Measurements from ENCODE around the gene ARHGAP25.

ARHGAP25 gene

DNA sequence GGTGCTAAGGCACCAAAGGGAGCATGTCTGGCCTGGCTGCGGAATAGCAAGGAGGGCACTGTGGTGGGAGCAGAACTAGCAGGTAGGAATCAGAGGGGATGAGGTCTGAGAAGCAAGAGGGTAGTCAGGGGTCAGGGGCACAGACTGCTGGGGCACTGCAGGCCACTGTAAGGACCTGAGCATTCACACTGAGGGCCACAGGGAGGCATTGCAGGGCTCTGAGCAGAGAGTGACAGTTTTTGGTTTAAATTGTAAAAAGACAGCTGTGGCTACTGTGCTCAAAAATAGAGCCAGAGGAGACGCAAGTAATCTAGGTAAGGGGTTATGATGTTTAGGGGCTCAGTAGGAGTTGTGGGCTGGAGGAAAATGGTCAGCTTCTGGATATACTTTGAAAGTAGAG is 41.5 kb downstream of the ARHGAP25 start:
- no peak overlapping the region for H3K4me3 ChIP-seq (ENCODE audit: low read depth, low read length)
- no peak for DNase-seq (ENCODE audit: low read depth)
- TF ChIP-seq, protein P1, sequence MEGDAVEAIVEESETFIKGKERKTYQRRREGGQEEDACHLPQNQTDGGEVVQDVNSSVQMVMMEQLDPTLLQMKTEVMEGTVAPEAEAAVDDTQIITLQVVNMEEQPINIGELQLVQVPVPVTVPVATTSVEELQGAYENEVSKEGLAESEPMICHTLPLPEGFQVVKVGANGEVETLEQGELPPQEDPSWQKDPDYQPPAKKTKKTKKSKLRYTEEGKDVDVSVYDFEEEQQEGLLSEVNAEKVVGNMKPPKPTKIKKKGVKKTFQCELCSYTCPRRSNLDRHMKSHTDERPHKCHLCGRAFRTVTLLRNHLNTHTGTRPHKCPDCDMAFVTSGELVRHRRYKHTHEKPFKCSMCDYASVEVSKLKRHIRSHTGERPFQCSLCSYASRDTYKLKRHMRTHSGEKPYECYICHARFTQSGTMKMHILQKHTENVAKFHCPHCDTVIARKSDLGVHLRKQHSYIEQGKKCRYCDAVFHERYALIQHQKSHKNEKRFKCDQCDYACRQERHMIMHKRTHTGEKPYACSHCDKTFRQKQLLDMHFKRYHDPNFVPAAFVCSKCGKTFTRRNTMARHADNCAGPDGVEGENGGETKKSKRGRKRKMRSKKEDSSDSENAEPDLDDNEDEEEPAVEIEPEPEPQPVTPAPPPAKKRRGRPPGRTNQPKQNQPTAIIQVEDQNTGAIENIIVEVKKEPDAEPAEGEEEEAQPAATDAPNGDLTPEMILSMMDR (IDR thresholded peaks at IDR 0.05; ENCODE audit: low read depth, low read length, missing control alignments) = no peak

DNA sequence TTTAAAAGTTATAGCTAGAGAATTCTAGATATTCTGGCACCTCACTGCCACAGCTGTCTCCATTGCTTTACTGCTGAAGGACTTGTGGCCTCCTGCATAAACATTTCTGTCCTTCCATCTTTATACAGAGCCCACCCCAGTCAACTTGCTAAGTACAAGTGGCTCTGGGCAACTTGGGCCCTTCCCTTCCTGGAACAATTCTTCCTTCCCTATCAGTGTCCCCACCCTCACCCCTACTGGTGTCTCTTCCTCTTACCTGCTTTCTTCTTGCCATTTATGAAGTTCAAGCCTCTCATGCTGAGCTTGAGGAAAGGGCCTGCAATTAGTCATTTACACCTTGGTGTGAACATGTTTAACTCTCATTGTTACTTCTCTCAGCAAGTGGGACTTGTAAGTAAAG is 45.0 kb downstream of the ARHGAP25 start:
- TF ChIP-seq, protein P1 (IDR thresholded peaks at IDR 0.05; ENCODE audit: low read depth, low read length, missing control alignments) = no peak
- no peak overlapping the region for H3K4me3 ChIP-seq (ENCODE audit: low read depth, low read length)
- no peak for DNase-seq (ENCODE audit: low read depth)
- in situ Hi-C loops (cut with HindIII; ENCODE audit: low sequenced_read_pairs) = no loop called here

More for the DNA sequence above, 41.5 kb downstream of the ARHGAP25 start:
- in situ Hi-C loops (cut with HindIII; ENCODE audit: low sequenced_read_pairs) = no loop called here

DNA sequence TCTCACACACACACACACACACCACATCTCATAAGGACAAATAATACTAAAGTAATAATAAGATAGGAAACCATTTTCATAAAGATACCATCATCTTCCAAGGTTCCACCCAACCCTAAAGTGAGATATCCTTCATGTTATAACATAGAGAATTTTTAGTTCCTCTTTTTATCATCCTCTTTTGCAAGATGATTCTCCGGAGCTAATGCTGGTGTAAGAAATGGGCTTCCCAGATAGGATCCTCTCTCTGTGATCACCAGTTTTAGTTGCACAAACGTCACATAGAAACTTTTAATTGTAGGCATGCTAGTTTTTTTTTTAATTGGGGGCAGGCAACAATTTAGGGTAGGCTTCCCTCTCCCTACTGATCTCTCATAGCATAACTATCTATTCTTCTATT is 49.6 kb downstream of the ARHGAP25 start:
- H3K4me3 ChIP-seq (ENCODE audit: low read depth, low read length) = no peak overlapping the region
- DNase-seq (ENCODE audit: low read depth) = no peak
- in situ Hi-C loops (cut with HindIII; ENCODE audit: low sequenced_read_pairs) = no loop called here
- TF ChIP-seq, protein P1 (IDR thresholded peaks at IDR 0.05; ENCODE audit: low read depth, low read length, missing control alignments) = no peak

DNA sequence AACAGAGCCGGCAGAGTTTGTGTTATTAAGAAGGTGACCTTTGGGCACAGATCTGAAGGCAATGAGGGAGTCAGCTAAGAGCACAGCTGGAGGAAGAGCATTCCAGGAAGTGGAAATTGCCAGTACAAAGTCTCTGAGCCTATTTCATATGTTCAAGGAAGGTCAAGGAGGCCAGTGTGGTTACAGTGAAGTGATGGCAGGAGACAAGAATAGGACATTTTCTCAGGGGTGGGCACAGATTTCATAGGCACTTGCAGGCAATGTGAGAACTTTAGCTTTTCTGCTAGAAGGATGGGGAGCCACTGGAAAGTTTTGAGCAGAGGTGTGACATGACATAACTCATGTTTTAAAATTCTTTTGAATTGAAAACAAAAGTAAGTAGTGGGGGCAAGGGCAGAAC is 50.3 kb downstream of the ARHGAP25 start:
- DNase-seq (ENCODE audit: low read depth) = no peak
- TF ChIP-seq, protein P1 (IDR thresholded peaks at IDR 0.05; ENCODE audit: low read depth, low read length, missing control alignments) = no peak
- no peak overlapping the region for H3K4me3 ChIP-seq (ENCODE audit: low read depth, low read length)
- in situ Hi-C loops (cut with HindIII; ENCODE audit: low sequenced_read_pairs) = no loop called here

DNA sequence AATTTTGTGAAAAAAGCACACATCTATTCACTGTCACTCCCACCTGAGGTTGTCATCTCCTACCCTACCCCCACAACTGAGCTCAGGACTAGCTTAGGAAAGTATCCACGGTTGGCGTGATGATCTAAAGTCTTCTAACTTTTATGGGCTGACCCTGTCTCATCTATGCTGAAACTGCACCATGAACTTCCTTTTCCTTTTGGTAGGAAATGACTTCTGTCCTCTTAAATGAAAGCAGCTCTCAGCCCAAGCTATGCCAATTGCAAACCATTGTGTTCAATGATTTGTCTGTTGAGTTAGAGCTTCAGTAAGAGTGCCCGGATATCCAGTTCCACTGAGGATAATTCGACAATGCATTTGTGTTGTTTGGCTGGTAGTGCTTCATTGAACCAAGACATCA is 52.7 kb downstream of the ARHGAP25 start:
- no peak overlapping the region for H3K4me3 ChIP-seq (ENCODE audit: low read depth, low read length)
- DNase-seq (ENCODE audit: low read depth) = no peak
- in situ Hi-C loops (cut with HindIII; ENCODE audit: low sequenced_read_pairs) = no loop called here
- TF ChIP-seq, protein P1 (IDR thresholded peaks at IDR 0.05; ENCODE audit: low read depth, low read length, missing control alignments) = no peak

DNA sequence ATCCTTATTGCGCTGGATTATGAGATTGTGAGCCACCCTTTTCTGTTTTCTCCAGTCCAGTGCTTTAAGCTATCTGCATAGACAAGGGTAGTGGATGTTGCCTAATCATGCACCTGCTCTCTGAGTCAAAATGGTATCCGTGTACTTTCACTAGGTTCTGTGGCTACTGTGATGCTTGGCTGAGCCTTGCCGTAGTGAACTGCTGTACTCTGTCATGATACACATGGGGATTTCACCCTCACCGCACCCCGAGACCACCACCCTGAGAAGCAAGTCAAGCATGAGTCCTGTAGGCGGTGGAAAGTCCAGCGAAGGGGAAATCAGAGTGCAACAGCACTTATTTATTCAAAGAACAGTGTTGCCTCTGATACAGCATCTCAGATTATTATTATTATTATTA is 55.0 kb downstream of the ARHGAP25 start:
- TF ChIP-seq, protein P1 (IDR thresholded peaks at IDR 0.05; ENCODE audit: low read depth, low read length, missing control alignments) = no peak
- DNase-seq (ENCODE audit: low read depth) = no peak
- H3K4me3 ChIP-seq (ENCODE audit: low read depth, low read length) = no peak overlapping the region
- in situ Hi-C loops (cut with HindIII; ENCODE audit: low sequenced_read_pairs) = no loop called here

DNA sequence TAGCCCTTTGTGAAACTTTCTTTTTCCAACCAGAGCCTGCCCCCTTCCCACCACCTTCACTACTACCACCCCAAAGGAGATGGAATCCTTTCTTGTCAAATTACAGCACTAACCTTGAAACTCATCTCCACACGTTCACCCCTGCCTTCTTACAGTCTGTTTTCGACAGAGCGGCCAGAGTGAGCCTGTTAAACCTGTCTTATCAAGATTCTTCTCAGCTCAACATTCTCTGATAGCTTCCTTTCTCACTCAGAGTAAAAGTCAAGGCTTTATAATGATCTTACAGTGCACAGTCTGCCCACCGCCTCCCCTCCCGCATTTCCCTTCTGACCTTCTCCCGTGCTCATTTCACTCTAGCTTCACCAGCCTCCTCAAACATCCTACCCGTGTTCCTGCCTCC is 56.0 kb downstream of the ARHGAP25 start:
- DNase-seq (ENCODE audit: low read depth) = no peak
- TF ChIP-seq, protein P1 (IDR thresholded peaks at IDR 0.05; ENCODE audit: low read depth, low read length, missing control alignments) = no peak
- in situ Hi-C loops (cut with HindIII; ENCODE audit: low sequenced_read_pairs) = no loop called here
- no peak overlapping the region for H3K4me3 ChIP-seq (ENCODE audit: low read depth, low read length)

All from astrocyte of the cerebellum (primary cell).